Measurements from ENCODE around the gene C12orf43. TPM values are rescaled to one million over a fixed set of nuclear protein-coding genes. Genes with fewer than 3 reads are reported as not detected.

The C12orf43 gene
- polyA plus RNA-seq, 12 donors, result 10.0 to 16.8 (median 11.7) TPM; not detected in 1

Other genes with a start within 250 kb of the C12orf43 start
- gene SPPL3, start 112.1 kb downstream of the C12orf43 start, polyA plus RNA-seq (ENCODE audit: insufficient read length in 12 of 12), result 10 to 100 TPM in 11 of 12 donors, not detected in 1; 21.9 to 72.7 (median 58.4) TPM
- 10 to 100 TPM in 1 of 12 donors, under 1 TPM in 3, not detected in 8; 0.10 to 11.8 (median 0.12) TPM for gene HNF1A, start 37.9 kb downstream of the C12orf43 start, polyA plus RNA-seq (ENCODE audit: insufficient read length in 12 of 12)
- gene OASL, start 22.8 kb upstream of the C12orf43 start, polyA plus RNA-seq (ENCODE audit: insufficient read length in 12 of 12), result under 1 TPM in 4 of 12 donors, not detected in 8; 0.11 to 0.20 (median 0.17) TPM
- 1 to 10 TPM in 10 of 12 donors, not detected in 2; 1.0 to 6.3 (median 1.6) TPM for gene P2RX7, start 116.4 kb upstream of the C12orf43 start, polyA plus RNA-seq (ENCODE audit: insufficient read length in 12 of 12)
- gene P2RX4, start 193.6 kb upstream of the C12orf43 start, polyA plus RNA-seq (ENCODE audit: insufficient read length in 12 of 12), result 10 to 100 TPM in 7 of 12 donors, 1 to 10 TPM in 4, not detected in 1; 9.7 to 25.0 (median 10.7) TPM